Frontal cortex (tissue), 4 donors: ENCODE data around the gene RNF151. TPM values are rescaled to one million over a fixed set of nuclear protein-coding genes. Genes with fewer than 3 reads are reported as not detected.
"Not testable (repeated sequence)": the region's sequence is repeated elsewhere in the genome, so short reads cannot be mapped to it uniquely, and the experiment has no call there.

Experiments
- DNase-seq, 2 donors: peaks; one replicate each; pipeline ENCODE4 v3.0.0; 2012; ENCODE audit warnings: low spot score in 2 of 2
- FAIRE-seq: peaks from 2 replicates; lab custom pipeline; 2012; peaks lifted over from hg19 to GRCh38; lab: Jason Lieb, UNC
- total RNA-seq: library from RNA; depleted of rRNA; stranded (reverse); fragments of >200 nt; gene quantifications from one replicate; pipeline ENCODE4 v1.2.3, GENCODE V29; 2014
- donor health status: control.
- donor health status: control.
- donor health status: control.

Gene RNF151
- total RNA-seq, 1 donor from 2014 or later = not detected

- DNase-seq, FAIRE-seq: not testable (repeated sequence)
These were observed 9.1 kb upstream of the RNF151 start for GRCh38 chr16:1957434-1958142.

- FAIRE-seq, DNase-seq: not testable (repeated sequence)
These were observed 8.5 kb upstream of the RNF151 start for GRCh38 chr16:1958143-1958491.

- FAIRE-seq (no peak), DNase-seq (no peak)
These were observed 7.9 kb upstream of the RNF151 start for GRCh38 chr16:1958715-1959268.

- FAIRE-seq (no peak), DNase-seq (peak; percentile 92 to 94)
These were observed 7.2 kb upstream of the RNF151 start, which contains the start of gene NDUFB10 for GRCh38 chr16:1959269-1960039. Gene NDUFB10, plus strand, starts transcription at chr16:1959538. Its CDS starts 87 bp downstream, at chr16:1959625.

- FAIRE-seq = no peak
- no peak for DNase-seq
These were observed 5.7 kb upstream of the RNF151 start for GRCh38 chr16:1960665-1961630.

- DNase-seq (no peak), FAIRE-seq (no peak)
These were observed 5.0 kb upstream of the RNF151 start for GRCh38 chr16:1961651-1962067.

GRCh38 chr16:1962161-1963153 lies 4.2 kb upstream of the RNF151 start:
- FAIRE-seq, DNase-seq: not testable (repeated sequence)

- no peak for FAIRE-seq
- DNase-seq = peak in 1 of 2 donors; percentile 39
These were observed 2.7 kb upstream of the RNF151 start for GRCh38 chr16:1963806-1964505.

- FAIRE-seq = no peak
These were observed 1.9 kb upstream of the RNF151 start, which contains the start of gene RPS2 for GRCh38 chr16:1964506-1965395. Gene RPS2, minus strand, starts transcription at chr16:1964826. Its CDS starts 201 bp downstream, at chr16:1964625.

GRCh38 chr16:1965396-1966001 lies 1.2 kb upstream of the RNF151 start:
- FAIRE-seq = no peak

More at GRCh38 chr16:1964506-1965395, 1.9 kb upstream of the RNF151 start, which contains the start of gene RPS2:
- peak; percentile 100 for DNase-seq

GRCh38 chr16:1968146-1968953 lies 1.7 kb downstream of the RNF151 start:
- FAIRE-seq (no peak), DNase-seq (no peak)

More at GRCh38 chr16:1965396-1966001, 1.2 kb upstream of the RNF151 start:
- DNase-seq = peak in 1 of 2 donors; percentile 28

GRCh38 chr16:1971796-1972489 lies 5.3 kb downstream of the RNF151 start, which contains the start of gene TBL3:
Gene TBL3, plus strand, starts transcription at chr16:1972053. Its CDS starts 112 bp downstream, at chr16:1972165.
- FAIRE-seq = no peak
- peak; percentile 98 to 99 for DNase-seq

- DNase-seq = no peak
- no peak for FAIRE-seq
These were observed 5.8 kb downstream of the RNF151 start for GRCh38 chr16:1972490-1972877.

GRCh38 chr16:1973461-1974156 lies 7.0 kb downstream of the RNF151 start:
- FAIRE-seq (no peak), DNase-seq (no peak)
